Heart right ventricle (tissue), 16 donors: ENCODE results near the gene POLR2L. TPM values are rescaled to one million over a fixed set of nuclear protein-coding genes. Genes with fewer than 3 reads are reported as not detected.
A peak's percentile ranks its signal among the peaks of the same experiment; 100 is the strongest.

ENCODE experiments used
- ATAC-seq, 8 donors: fragments of 200-7000 bp; cut with Tn5 transposase; one replicate each; pipeline ENCODE4 v1.9.1; 2020; ENCODE audit warnings: mild to moderate bottlenecking in 8 of 8, moderate library complexity in 8 of 8, moderate number of reproducible peaks in 1 of 8
- DNase-seq, 2 donors: peaks; one replicate each; pipeline ENCODE4 v3.0.0-alpha.2; 2020
- H3K27ac ChIP-seq, 10 donors: fragments of 200-600 bp; sonication (generic) in 2 of 10; one replicate each; pipeline versions ENCODE4 v1.5.0 to v1.8.0; 2020 to 2022; ENCODE audit warnings: mild to moderate bottlenecking in 3 of 10
- H3K27me3 ChIP-seq, 7 donors: fragments of 200-600 bp; one replicate each; pipeline ENCODE4 v1.8.0; 2021 to 2022; ENCODE audit warnings: mild to moderate bottlenecking in 2 of 7
- H3K36me3 ChIP-seq, 9 donors: fragments of 200-600 bp; sonication (generic) in 1 of 9; one replicate each; pipeline versions ENCODE4 v1.5.0 to v1.8.0; 2020 to 2022; ENCODE audit warnings: mild to moderate bottlenecking in 2 of 9
- H3K4me1 ChIP-seq, 9 donors: fragments of 200-600 bp; sonication (generic) in 1 of 9; one replicate each; pipeline versions ENCODE4 v1.5.0 to v1.8.0; 2020 to 2022; ENCODE audit warnings: mild to moderate bottlenecking in 4 of 9
- H3K4me3 ChIP-seq, 10 donors: fragments of 200-600 bp; sonication (generic) in 2 of 10; one replicate each; pipeline versions ENCODE4 v1.5.0 to v1.8.0; 2020 to 2022; ENCODE audit warnings: mild to moderate bottlenecking in 7 of 10, moderate library complexity in 2 of 10
- H3K9me3 ChIP-seq, 11 donors: fragments of 200-600 bp in 10 of 11; sonication (generic) in 2 of 11; one replicate each; pipeline versions ENCODE4 v1.5.0 to v1.8.0; 2013 to 2022; ENCODE audit warnings: mild to moderate bottlenecking in 2 of 11, control low read depth in 1 of 11, moderate library complexity in 1 of 11
- CTCF ChIP-seq, 9 donors: fragments of 200-600 bp; sonication (generic) in 2 of 9; IDR thresholded peaks; one replicate each; pipeline versions ENCODE4 v1.5.0 to v1.8.0; 2021 to 2022; ENCODE audit warnings: antibody characterized with exemption in 9 of 9, mild to moderate bottlenecking in 5 of 9, moderate library complexity in 1 of 9
- whole genome bisulfite sequencing, 2 donors: extraction: QIAGEN DNeasy Blood & Tissue Kit; methylation state at CpG; one replicate each; pipeline ENCODE4 v1.1.7; 2013; ENCODE audit warnings: inconsistent platforms in 1 of 2; 5-methylcytosine and 5-hydroxymethylcytosine counted together
- intact Hi-C, 10 donors: fragments of 100-400 bp; cut with DNase I; formaldehyde crosslinking; loops; one replicate each; pipeline versions ENCODE4 v1.11.1 to v1.14.2; 2022
- polyA plus RNA-seq, 2 donors: library from polyadenylated mRNA; stranded (reverse); fragments of 200-250 nt; gene quantifications; one replicate each; pipeline ENCODE4 v1.2.3, GENCODE V29; 2013
- total RNA-seq, 10 donors: library from RNA; stranded (reverse); fragmentation: NEBNext Ultra II Directional in 3 of 10; extraction: Animal tissue kit (Norgen Biotek cat#: 25700) in 3 of 10; gene quantifications; one replicate each; pipeline versions ENCODE4 v1.2.1 to v1.2.4, GENCODE V29; 2021 to 2023
- donor health status: Arrhythmogenic right ventricular cardiomyopathy.
- donor health status: ischemic (EF 13 %, LVEDD 7.1; RV severe dilation, severe dysfunction).
- donor health status: healthy with polysubstance abuse.
- donor health status: DM: no; HTN: yes; CAD: no.
- donor health status: DM: no; HTN: no; CAD: no.
- donor health status: ischemic (EF 25% LVEDD 6.9; RV normal size, moderate dysfunction).
- donor health status: ischemic (EF 25% LVEDD 5.7; RV mildly dilated, moderate dysfunction).
- donor health status: healthy.
- donor health status: DM: yes; HTN: yes; CAD: no.
- donor health status: Ischemic cardiomyopathy.
- donor health status: ischemic (EF 35%, LVEDD 5.7; RV mildly dilated, moderate dysfunction).
- donor health status: nonischemic (EF 11% LVEDD 7.7; RV severe dilation, severe dysfunction).
- donor health status: DM: yes; HTN: yes; CAD: no.
- donor health status: PGD.
- donor health status: ischemic (EF 29% LVEDD 5.4; RV normal size, mild dysfunction).
- donor health status: nonischemic (EF 23%, LVEDD 6.1; RV moderate dilation, normal function).

POLR2L gene
- total and polyA plus RNA-seq, 12 donors: 148 to 279 (median 234) TPM

DNA sequence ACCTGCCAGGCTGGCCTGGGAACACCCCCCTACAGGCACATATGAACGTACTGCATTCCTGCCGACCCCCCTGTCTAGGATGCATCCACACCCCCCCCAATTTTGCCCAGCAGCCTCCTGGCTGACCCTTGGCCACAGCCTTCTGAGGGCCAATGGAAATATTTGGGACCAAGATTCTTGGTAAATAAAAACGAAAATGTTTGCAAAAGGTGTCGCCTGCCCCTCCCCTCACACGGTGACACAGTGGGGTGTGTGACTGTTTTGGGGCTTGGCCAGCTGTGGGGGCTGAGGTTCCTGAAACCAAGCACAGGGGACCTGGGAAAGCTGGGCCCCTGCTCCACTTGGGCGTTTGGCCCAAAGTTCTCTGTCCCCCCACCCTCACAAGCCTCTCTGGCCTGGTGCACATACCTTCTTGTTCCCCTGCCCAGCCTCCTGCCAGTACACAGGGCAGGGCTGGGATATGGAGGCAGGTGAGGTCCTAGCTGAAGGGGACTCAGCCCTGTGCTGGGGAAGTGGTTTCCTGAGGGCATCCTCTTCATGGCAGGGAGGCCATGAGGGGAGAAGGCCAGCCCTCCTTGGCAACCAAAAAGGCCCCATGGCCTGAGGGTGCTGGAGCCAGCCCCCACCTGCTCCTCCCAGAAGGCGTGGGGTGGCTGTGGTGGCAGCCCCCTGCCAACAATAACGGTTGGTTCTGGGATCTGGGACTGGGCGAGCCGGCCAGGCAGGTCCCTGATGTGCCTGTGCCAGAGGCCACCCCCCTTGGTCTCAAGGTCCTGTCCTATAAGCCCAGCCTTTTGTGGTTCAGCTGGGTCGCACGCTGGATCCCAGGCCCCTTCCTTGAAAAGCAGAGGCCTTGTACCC lies 16.7 kb downstream of the POLR2L start:
- Histone ChIP-seq H3K36me3 (peaks cover 0 to 46% (median 20%) of the 10 kb centered on the region in 9 donors), H3K4me1 (peaks cover 42 to 88% (median 70%) of the 10 kb centered on the region in 9 donors), H3K9me3 (no peaks in the 10 kb centered on the region), H3K27me3 (peaks cover 0 to 44% (median 0%) of the 10 kb centered on the region in 7 donors), H3K4me3 (no peak overlapping the region), H3K27ac (peak overlapping the region in 5 of 10 donors; percentile 85 to 90 (median 89))
- WGBS, 2 donors: 81 to 89% methylated on average over 12 of the region's 12 CpGs
- intact Hi-C loops: no loop called here
- ATAC-seq (no peak), DNase-seq (no peak)
- TF ChIP-seq CTCF (IDR thresholded peaks at IDR 0.05): no peak

- H3K27me3 ChIP-seq: peaks cover 0 to 38% (median 0%) of the 10 kb centered on the region in 7 donors
- intact Hi-C loops: no loop called here
- no peak for TF ChIP-seq CTCF (IDR thresholded peaks at IDR 0.05)
- ATAC-seq (no peak), DNase-seq (no peak)
- no peaks in the 10 kb centered on the region for H3K9me3 ChIP-seq
- H3K27ac ChIP-seq: no peak overlapping the region
- peaks cover 0 to 46% (median 20%) of the 10 kb centered on the region in 9 donors for H3K36me3 ChIP-seq
- 82 to 92% methylated on average over 11 of the region's 11 CpGs for WGBS, 2 donors
- peaks cover 42 to 87% (median 69%) of the 10 kb centered on the region in 9 donors for H3K4me1 ChIP-seq
- no peak overlapping the region for H3K4me3 ChIP-seq
Measured at GRCh38 chr11:824942-825341, 17.4 kb downstream of the POLR2L start.

- H3K36me3 ChIP-seq: peaks cover 0 to 46% (median 20%) of the 10 kb centered on the region in 9 donors
- H3K4me1 ChIP-seq: peaks cover 37 to 82% (median 64%) of the 10 kb centered on the region in 9 donors
- no peak overlapping the region for H3K4me3 ChIP-seq
- H3K9me3 ChIP-seq: no peaks in the 10 kb centered on the region
- H3K27ac ChIP-seq: no peak overlapping the region
- WGBS, 2 donors: 74 to 81% methylated on average over 53 to 59 of the region's 59 CpGs
- H3K27me3 ChIP-seq: peaks cover 0 to 32% (median 0%) of the 10 kb centered on the region in 7 donors
- intact Hi-C loops: no loop called here
- DNase-seq (no peak), ATAC-seq (no peak)
- no peak for TF ChIP-seq CTCF (IDR thresholded peaks at IDR 0.05)
Measured at GRCh38 chr11:824292-824880, 17.9 kb downstream of the POLR2L start.

DNA sequence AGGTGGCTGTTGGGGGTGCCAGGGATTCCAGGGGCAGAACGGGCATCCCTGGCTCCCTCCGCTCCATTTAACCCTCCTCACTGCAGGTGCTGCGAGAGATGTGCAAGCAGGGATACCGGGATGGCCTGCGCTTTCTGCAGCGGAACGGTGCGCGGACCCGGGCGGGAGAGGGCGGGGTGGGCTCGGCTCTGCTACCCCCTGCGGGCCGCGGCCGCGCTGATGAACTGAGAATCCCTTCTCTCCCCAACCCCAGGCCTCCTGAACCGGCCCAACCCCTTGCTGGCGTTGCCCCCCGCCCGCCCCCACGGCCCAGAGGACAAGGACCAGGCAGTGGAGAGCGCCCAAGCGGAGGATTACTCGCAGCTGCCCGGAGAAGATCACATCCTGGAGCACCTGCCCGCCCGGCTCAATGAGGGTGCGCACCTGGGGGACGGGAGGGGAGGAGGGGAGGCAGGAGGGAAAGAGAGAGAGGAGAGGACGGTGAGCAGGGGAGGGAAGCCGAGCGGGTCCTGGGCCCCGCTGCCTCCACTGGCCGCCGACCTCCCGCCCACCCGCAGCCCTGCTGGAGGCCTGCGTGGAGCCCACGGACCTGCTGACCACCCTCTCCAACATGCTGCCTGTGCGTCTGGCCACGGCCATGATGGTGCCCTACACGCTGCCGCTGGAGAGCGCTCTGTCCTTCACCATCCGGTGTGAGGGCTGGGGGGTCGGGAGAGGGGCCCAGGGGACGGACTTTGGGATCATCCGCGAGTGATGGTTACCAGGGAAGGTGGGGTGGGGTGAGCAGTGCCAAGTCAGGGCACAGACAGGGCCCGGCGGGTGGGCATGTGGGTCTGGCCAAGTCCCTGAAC lies 18.7 kb downstream of the POLR2L start:
- intact Hi-C loops: no loop called here

More for the DNA sequence above, 18.7 kb downstream of the POLR2L start:
- Histone ChIP-seq H3K27me3 (peaks cover 0 to 25% (median 0%) of the 10 kb centered on the region in 7 donors), H3K4me3 (no peak overlapping the region), H3K4me1 (peaks cover 33 to 80% (median 61%) of the 10 kb centered on the region in 9 donors), H3K36me3 (peaks cover 0 to 46% (median 20%) of the 10 kb centered on the region in 9 donors), H3K9me3 (no peaks in the 10 kb centered on the region), H3K27ac (no peak overlapping the region)
- TF ChIP-seq CTCF (IDR thresholded peaks at IDR 0.05): no peak
- 86 to 88% methylated on average over 53 of the region's 53 CpGs for WGBS, 2 donors
- ATAC-seq: no peak
- no peak for DNase-seq
